Hepatocyte (in vitro differentiated cells): ENCODE data around the gene TUSC1. TPM values are rescaled to one million over a fixed set of nuclear protein-coding genes. Genes with fewer than 3 reads are reported as not detected.

Experiments used
- DNase-seq: peaks from one replicate; pipeline ENCODE4 v3.0.0-alpha.2; 2016; ENCODE audit warnings: low spot score
- H2AFZ ChIP-seq: fragments of 200-600 bp; sonication (generic); 2 replicates; pipeline ENCODE4 v1.6.0; 2016; ENCODE audit warnings: antibody characterized with exemption, mild to moderate bottlenecking
- H3K27ac ChIP-seq: fragments of 200-600 bp; sonication (generic); 2 replicates; pipeline ENCODE4 v1.5.1; 2016; ENCODE audit warnings: mild to moderate bottlenecking
- H3K27me3 ChIP-seq: fragments of 200-600 bp; sonication (generic); 2 replicates; pipeline ENCODE4 v1.6.1; 2016
- H3K36me3 ChIP-seq: fragments of 200-600 bp; sonication (generic); replicated peaks from 2 replicates; pipeline ENCODE4 v1.5.1; 2016; ENCODE audit warnings: low read depth; ENCODE audit not compliant: insufficient read depth
- H3K4me1 ChIP-seq: fragments of 200-600 bp; sonication (generic); 2 replicates; pipeline ENCODE4 v1.5.1; 2016; ENCODE audit warnings: mild to moderate bottlenecking, moderate library complexity; ENCODE audit not compliant: insufficient read depth
- H3K4me2 ChIP-seq: fragments of 200-600 bp; sonication (generic); 2 replicates; pipeline ENCODE4 v1.6.0; 2016
- H3K4me3 ChIP-seq: fragments of 200-600 bp; sonication (generic); 2 replicates; pipeline ENCODE4 v1.5.1; 2016; ENCODE audit warnings: mild to moderate bottlenecking
- H3K79me2 ChIP-seq: fragments of 200-600 bp; sonication (generic); 2 replicates; pipeline ENCODE4 v1.6.0; 2017; ENCODE audit warnings: mild to moderate bottlenecking
- H3K9me2 ChIP-seq: fragments of 200-600 bp; sonication (generic); replicated peaks from 2 replicates; pipeline ENCODE4 v1.6.0; 2017; ENCODE audit warnings: mild to moderate bottlenecking; ENCODE audit not compliant: insufficient read depth
- H3K9me3 ChIP-seq: fragments of 200-600 bp; sonication (generic); 2 replicates; pipeline ENCODE4 v1.5.1; 2016; ENCODE audit warnings: low read depth, mild to moderate bottlenecking
- H4K20me1 ChIP-seq: fragments of 200-600 bp; sonication (generic); 2 replicates; pipeline ENCODE4 v1.6.0; 2016; ENCODE audit warnings: mild to moderate bottlenecking; ENCODE audit not compliant: insufficient read depth, poor library complexity, severe bottlenecking
- EZH2 ChIP-seq: fragments of 200-600 bp; sonication (generic); IDR thresholded peaks from 2 replicates; pipeline ENCODE4 v1.6.1; 2016; ENCODE audit warnings: antibody characterized with exemption, mild to moderate bottlenecking, borderline replicate concordance
- EZH2phosphoT487 ChIP-seq: fragments of 200-600 bp; sonication (generic); IDR thresholded peaks from one replicate; pipeline ENCODE4 v1.6.1; 2018; ENCODE audit warnings: antibody characterized with exemption, mild to moderate bottlenecking, low read depth, moderate library complexity; ENCODE audit not compliant: unreplicated experiment, severe bottlenecking
- whole genome bisulfite sequencing: methylation state at CpG from one replicate; pipeline ENCODE4 v1.1.6; 2016; ENCODE audit warnings: low lambda C conversion rate; ENCODE audit errors: missing lambda C conversion rate; 5-methylcytosine and 5-hydroxymethylcytosine counted together
- polyA plus RNA-seq: library from polyadenylated mRNA; unstranded; fragments of >200 nt; fragmentation: Nextera tagmentation; extraction: Ambion mirVana; gene quantifications from 2 replicates; pipeline ENCODE4 v1.2.1, GENCODE V29; 2016
- total RNA-seq: library from RNA; depleted of rRNA; stranded (reverse); fragments of >200 nt; gene quantifications from 2 replicates; pipeline ENCODE4 v1.2.3, GENCODE V29; 2014
- TF ChIP-seq, protein P1 (sequence below): fragments of 200-600 bp; sonication (generic); IDR thresholded peaks from 2 replicates; pipeline ENCODE4 v1.5.1; 2016; ENCODE audit warnings: antibody characterized with exemption, mild to moderate bottlenecking; ENCODE audit not compliant: poor library complexity

The TUSC1 gene
- total and polyA plus RNA-seq, 2 experiments from 2014 or later = 7.5 to 10.9 TPM

GRCh38 chr9:25691786-25692185 is 13.5 kb upstream of the TUSC1 start:
- no peak overlapping the region for H3K4me2 ChIP-seq
- H3K27ac ChIP-seq = no peak overlapping the region
- H3K79me2 ChIP-seq = no peaks in the 10 kb centered on the region
- no peaks in the 10 kb centered on the region for H3K4me1 ChIP-seq
- no peaks in the 10 kb centered on the region for H4K20me1 ChIP-seq
- 71% methylated on average over 4 of the region's 4 CpGs for WGBS
- DNase-seq = no peak
- no peaks in the 10 kb centered on the region for H3K27me3 ChIP-seq
- no peaks in the 10 kb centered on the region for H3K9me3 ChIP-seq
- H3K9me2 ChIP-seq = no peaks in the 10 kb centered on the region
- no peak overlapping the region for H2AFZ ChIP-seq
- no peaks in the 10 kb centered on the region for H3K36me3 ChIP-seq
- TF ChIP-seq EZH2phosphoT487 = no peak
- TF ChIP-seq, protein P1, sequence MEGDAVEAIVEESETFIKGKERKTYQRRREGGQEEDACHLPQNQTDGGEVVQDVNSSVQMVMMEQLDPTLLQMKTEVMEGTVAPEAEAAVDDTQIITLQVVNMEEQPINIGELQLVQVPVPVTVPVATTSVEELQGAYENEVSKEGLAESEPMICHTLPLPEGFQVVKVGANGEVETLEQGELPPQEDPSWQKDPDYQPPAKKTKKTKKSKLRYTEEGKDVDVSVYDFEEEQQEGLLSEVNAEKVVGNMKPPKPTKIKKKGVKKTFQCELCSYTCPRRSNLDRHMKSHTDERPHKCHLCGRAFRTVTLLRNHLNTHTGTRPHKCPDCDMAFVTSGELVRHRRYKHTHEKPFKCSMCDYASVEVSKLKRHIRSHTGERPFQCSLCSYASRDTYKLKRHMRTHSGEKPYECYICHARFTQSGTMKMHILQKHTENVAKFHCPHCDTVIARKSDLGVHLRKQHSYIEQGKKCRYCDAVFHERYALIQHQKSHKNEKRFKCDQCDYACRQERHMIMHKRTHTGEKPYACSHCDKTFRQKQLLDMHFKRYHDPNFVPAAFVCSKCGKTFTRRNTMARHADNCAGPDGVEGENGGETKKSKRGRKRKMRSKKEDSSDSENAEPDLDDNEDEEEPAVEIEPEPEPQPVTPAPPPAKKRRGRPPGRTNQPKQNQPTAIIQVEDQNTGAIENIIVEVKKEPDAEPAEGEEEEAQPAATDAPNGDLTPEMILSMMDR = no peak
- TF ChIP-seq EZH2 = no peak
- H3K4me3 ChIP-seq = no peak overlapping the region

DNA sequence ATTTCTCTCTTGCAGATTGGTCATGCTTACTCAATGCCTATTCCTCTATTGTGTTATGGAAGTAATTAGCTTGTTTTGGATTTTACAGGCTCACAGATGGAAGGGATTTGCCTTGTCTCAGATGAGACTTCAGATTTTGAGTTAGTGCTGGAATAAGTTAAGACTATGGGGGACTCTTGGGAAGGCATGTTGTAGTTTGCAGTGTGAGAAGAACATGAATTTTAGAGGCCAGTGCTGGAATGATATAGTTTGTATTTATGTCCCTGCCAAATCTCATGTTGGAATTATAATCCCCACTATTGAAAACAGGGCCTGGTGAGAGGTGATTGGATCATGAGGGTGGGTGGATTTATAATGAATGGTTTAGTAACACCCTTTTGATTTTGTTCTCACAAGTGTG is 6.1 kb upstream of the TUSC1 start:
- Histone ChIP-seq H3K27me3 (no peaks in the 10 kb centered on the region), H4K20me1 (no peaks in the 10 kb centered on the region), H3K4me3 (no peak overlapping the region), H3K36me3 (no peaks in the 10 kb centered on the region), H3K79me2 (no peaks in the 10 kb centered on the region), H2AFZ (no peak overlapping the region), H3K9me2 (no peaks in the 10 kb centered on the region), H3K4me2 (no peak overlapping the region), H3K4me1 (no peaks in the 10 kb centered on the region), H3K27ac (no peak overlapping the region), H3K9me3 (no peaks in the 10 kb centered on the region)
- no peak for DNase-seq
- TF ChIP-seq EZH2 (no peak), EZH2phosphoT487 (no peak)
- TF ChIP-seq, protein P1 = no peak

DNA sequence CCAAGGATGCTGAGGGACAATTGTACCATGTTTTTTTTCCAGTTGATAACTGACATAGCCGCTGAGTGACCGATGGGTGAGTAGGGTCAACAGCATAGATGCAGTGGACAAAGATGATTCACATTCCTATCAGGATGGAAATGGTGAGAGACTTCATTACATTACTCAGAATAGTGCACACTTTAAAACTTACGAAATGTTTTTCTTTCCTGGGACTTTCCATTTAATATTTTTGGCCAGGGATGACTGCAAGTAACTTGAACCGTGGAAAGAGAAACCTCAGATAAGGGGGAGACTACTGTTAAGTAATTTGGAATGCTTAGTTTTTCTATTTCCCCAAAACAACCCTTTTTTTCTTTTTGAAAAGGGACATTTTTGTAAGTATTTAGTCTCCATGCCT is 3.0 kb upstream of the TUSC1 start:
- DNase-seq = no peak
- Histone ChIP-seq H3K9me3 (no peaks in the 10 kb centered on the region), H3K4me3 (no peak overlapping the region), H3K9me2 (no peaks in the 10 kb centered on the region), H4K20me1 (no peaks in the 10 kb centered on the region), H2AFZ (no peak overlapping the region), H3K27me3 (no peaks in the 10 kb centered on the region), H3K27ac (no peak overlapping the region), H3K36me3 (no peaks in the 10 kb centered on the region), H3K4me1 (no peaks in the 10 kb centered on the region), H3K4me2 (no peak overlapping the region), H3K79me2 (no peaks in the 10 kb centered on the region)
- TF ChIP-seq EZH2phosphoT487 (no peak), EZH2 (no peak)
- TF ChIP-seq, protein P1 = no peak
- 88% methylated on average over 4 of the region's 4 CpGs for WGBS

DNA sequence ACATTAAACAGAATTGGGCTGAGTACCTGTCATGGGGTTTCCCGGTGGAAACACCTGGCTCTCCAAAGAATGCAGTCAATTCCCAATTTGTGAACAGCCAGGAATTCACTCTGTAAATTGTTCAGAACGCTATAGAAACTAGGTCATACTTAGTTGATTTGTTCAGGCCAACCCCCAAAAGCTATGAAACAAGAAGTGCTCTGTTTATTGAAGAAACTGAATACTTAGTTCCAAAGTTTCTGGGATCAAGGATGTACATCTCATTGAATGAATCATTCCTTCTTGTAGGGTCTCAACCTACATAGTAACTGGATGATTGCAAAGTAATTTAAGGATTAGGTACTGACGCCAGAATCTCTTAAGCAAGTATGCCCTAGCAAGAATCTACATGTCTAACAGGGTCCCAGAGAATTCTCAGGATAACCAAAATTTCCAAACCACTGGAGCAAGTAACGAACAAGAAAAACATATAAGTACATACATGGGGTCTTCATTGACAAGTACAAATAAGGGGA is 659 bp upstream of the TUSC1 start:
- Histone ChIP-seq H3K4me2 (peak overlapping the region; percentile 75), H3K27me3 (no peaks in the 10 kb centered on the region), H2AFZ (peak overlapping the region; percentile 74), H3K27ac (peak overlapping the region; percentile 97), H3K36me3 (no peaks in the 10 kb centered on the region), H3K79me2 (no peaks in the 10 kb centered on the region), H3K9me2 (no peaks in the 10 kb centered on the region), H3K4me1 (no peaks in the 10 kb centered on the region), H3K9me3 (no peaks in the 10 kb centered on the region), H3K4me3 (no peak overlapping the region), H4K20me1 (no peaks in the 10 kb centered on the region)
- WGBS = 66% methylated on average over 4 of the region's 4 CpGs
- TF ChIP-seq EZH2 = no peak
- TF ChIP-seq, protein P1 = no peak
- no peak for TF ChIP-seq EZH2phosphoT487
- no peak for DNase-seq
